HG03520 (cell line): ENCODE measurements around the gene MOCS2.

Experiments used
- ATAC-seq: cut with Tn5 transposase; IDR thresholded peaks from one replicate; pipeline ENCODE4 v1.9.1; 2021; ENCODE audit warnings: mild to moderate bottlenecking, moderate library complexity; ENCODE audit not compliant: unreplicated experiment

Gene MOCS2

GRCh38 chr5:53055365-53055764 is 54.2 kb downstream of the MOCS2 start:
- no peak for ATAC-seq

- ATAC-seq = no peak
These were observed 56.2 kb downstream of the MOCS2 start for GRCh38 chr5:53053364-53053763.

- ATAC-seq = no peak
These were observed 57.1 kb downstream of the MOCS2 start for GRCh38 chr5:53052499-53052898.

GRCh38 chr5:53048248-53048647 is 61.3 kb downstream of the MOCS2 start:
- no peak for ATAC-seq
